ENCODE data around the gene CEP72.

DNA sequence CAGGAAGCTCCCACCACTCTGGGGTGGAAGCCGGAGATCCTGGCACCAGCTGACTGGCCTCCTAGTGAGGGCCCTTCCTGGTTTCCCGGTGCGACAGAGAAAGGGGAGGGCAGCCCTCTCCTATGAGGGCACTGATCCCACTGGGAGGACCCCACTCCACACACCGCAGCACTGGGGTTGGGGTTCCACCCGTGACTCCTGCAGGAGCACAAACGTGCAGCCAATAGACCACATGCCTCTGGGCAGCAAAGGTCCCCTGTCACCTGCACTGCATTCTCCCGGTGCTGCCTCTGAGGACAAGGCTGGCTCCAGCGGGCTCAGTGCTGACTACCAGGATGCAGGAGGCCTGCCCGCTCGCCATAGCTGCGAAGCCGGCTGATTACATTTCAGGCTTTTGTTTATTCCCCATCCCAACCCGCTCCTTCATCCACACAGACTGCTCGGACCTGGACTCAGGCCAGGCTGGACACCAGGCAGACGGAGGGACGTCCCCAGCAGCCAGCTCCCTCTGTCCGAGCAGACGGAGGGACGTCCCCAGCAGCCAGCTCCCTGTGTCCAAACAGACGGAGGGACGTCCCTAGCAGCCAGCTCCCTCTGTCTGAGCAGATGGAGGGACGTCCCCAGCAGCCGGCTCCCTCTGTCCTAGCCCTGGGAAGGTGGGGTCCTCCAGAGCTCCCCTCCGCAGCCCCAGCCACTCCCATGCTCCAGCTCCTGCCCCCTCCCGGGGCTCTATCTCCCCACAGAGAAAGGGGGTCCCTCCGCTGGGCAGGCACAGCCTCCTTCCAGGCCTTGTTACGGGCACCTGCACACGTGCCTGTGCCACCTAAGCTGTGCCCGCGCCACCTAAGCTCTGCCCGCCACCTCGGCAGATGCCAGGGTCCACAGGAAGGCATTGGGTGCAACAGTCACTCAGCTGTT, 8.8 kb upstream of the CEP72 start:
- TF ChIP-seq, protein P1, sequence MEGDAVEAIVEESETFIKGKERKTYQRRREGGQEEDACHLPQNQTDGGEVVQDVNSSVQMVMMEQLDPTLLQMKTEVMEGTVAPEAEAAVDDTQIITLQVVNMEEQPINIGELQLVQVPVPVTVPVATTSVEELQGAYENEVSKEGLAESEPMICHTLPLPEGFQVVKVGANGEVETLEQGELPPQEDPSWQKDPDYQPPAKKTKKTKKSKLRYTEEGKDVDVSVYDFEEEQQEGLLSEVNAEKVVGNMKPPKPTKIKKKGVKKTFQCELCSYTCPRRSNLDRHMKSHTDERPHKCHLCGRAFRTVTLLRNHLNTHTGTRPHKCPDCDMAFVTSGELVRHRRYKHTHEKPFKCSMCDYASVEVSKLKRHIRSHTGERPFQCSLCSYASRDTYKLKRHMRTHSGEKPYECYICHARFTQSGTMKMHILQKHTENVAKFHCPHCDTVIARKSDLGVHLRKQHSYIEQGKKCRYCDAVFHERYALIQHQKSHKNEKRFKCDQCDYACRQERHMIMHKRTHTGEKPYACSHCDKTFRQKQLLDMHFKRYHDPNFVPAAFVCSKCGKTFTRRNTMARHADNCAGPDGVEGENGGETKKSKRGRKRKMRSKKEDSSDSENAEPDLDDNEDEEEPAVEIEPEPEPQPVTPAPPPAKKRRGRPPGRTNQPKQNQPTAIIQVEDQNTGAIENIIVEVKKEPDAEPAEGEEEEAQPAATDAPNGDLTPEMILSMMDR (IDR thresholded peaks at IDR 0.05), result no peak
- TF ChIP-seq EZH2 (IDR thresholded peaks at IDR 0.05; ENCODE audit: borderline replicate concordance, insufficient read depth, low read depth, low read length, poor library complexity, severe bottlenecking), result no peak

Measured in B cell (primary cell).